ENCODE results near the gene GSDME.

GSDME gene

GRCh38 chr7:24660546-24660945 lies 96.7 kb downstream of the GSDME start:
- in situ Hi-C loops (cut with MboI; ENCODE audit: low sequenced_read_pairs) = loop anchor here (25.0 kb wide), 1 partner anchor 373 kb away; the partner anchor contains the start of gene NPY

GRCh38 chr7:24659505-24659904 lies 97.8 kb downstream of the GSDME start:
- in situ Hi-C loops (cut with MboI; ENCODE audit: low sequenced_read_pairs) = loop anchor here (25.0 kb wide), 1 partner anchor 372 kb away; the partner anchor contains the start of gene NPY

GRCh38 chr7:24657980-24658379 lies 99.3 kb downstream of the GSDME start:
- in situ Hi-C loops (cut with MboI; ENCODE audit: low sequenced_read_pairs) = loop anchor here (25.0 kb wide), 1 partner anchor 371 kb away; the partner anchor contains the start of gene NPY

GRCh38 chr7:24656608-24657007 lies 100.7 kb downstream of the GSDME start:
- in situ Hi-C loops (cut with MboI; ENCODE audit: low sequenced_read_pairs) = loop anchor here (25.0 kb wide), 1 partner anchor 369 kb away; the partner anchor contains the start of gene NPY

- in situ Hi-C loops (cut with MboI; ENCODE audit: low sequenced_read_pairs) = loop anchor here (25.0 kb wide), 1 partner anchor 367 kb away; the partner anchor contains the start of gene NPY
Measured at GRCh38 chr7:24654305-24654704, 103.0 kb downstream of the GSDME start.

- in situ Hi-C loops (cut with MboI; ENCODE audit: low sequenced_read_pairs) = loop anchor here (25.0 kb wide), 1 partner anchor 366 kb away; the partner anchor contains the start of gene NPY
Measured at GRCh38 chr7:24653316-24654085, 103.8 kb downstream of the GSDME start.

GRCh38 chr7:24652251-24652939 lies 104.9 kb downstream of the GSDME start:
- in situ Hi-C loops (cut with MboI; ENCODE audit: low sequenced_read_pairs) = loop anchor here (25.0 kb wide), 1 partner anchor 365 kb away; the partner anchor contains the start of gene NPY

Measured in HL-60/S4 treated with phorbol 12-myristate 13-acetate at 8.2 ng/mL for 4 days and 3 days (cell line).